K562 (cell line): ENCODE measurements around the gene CNTN4. TPM values are rescaled to one million over a fixed set of nuclear protein-coding genes. Genes with fewer than 3 reads are reported as not detected.

ENCODE experiments used
- ATAC-seq: fragments of 200-7000 bp; cut with Tn5 transposase; 3 replicates; pipeline ENCODE4 v1.9.1; 2020; ENCODE audit warnings: moderate library complexity
- BruUV-seq: library from RNA; stranded (reverse); fragments of 400-500 nt; replicated peaks from 2 replicates; lab custom pipeline; 2021; lab: Mats Ljungman, UMichigan
- CTCF ChIA-PET: fragments of 300-600 bp; formaldehyde crosslinking; extraction: SDS; loops from one replicate; lab custom pipeline; 2021; ENCODE audit warnings: low intra/inter-chr PET ratio; lab: Yijun Ruan, JAX
- POLR2A ChIA-PET: fragments of 300-600, 350-650 bp; sonication (Branson Sonifier 250); formaldehyde crosslinking; extraction: SDS; loops from one replicate; lab custom pipeline; 2021; ENCODE audit warnings: antibody characterized with exemption, inconsistent platforms; lab: Yijun Ruan, JAX
- DNase-seq, 4 experiments: peaks; one replicate each; pipeline versions ENCODE4 v3.0.0 to v3.0.0-alpha.2; 2011 to 2018; ENCODE audit warnings: low spot score in 3 of 4, mixed read lengths in 3 of 4; ENCODE audit errors: extremely low read depth in 1 of 4
- FAIRE-seq: peaks from 2 replicates; lab custom pipeline; 2011; peaks lifted over from hg19 to GRCh38; lab: Jason Lieb, UNC
- H2AFZ ChIP-seq: 2 replicates; pipeline ENCODE4 v1.6.0; 2011; ENCODE audit warnings: low read depth, low read length, control low read depth, inconsistent platforms
- H3K27ac ChIP-seq: fragments of 200-600 bp; 3 replicates; pipeline ENCODE4 v1.8.0; 2011; ENCODE audit warnings: low read depth, mild to moderate bottlenecking, control low read depth, inconsistent platforms, low read length, moderate library complexity, mixed read lengths; ENCODE audit errors: extremely low read depth
- H3K27me3 ChIP-seq, 2 experiments: fragments of 300-600 bp in 1 of 2; 2 replicates in 1 of 2; 3 replicates in 1 of 2; pipeline versions ENCODE4 v1.6.0 to v1.8.0; 2011; ENCODE audit warnings: inconsistent platforms in 2 of 2, low read length in 2 of 2, mild to moderate bottlenecking in 1 of 2, mixed read lengths in 1 of 2, moderate library complexity in 1 of 2; ENCODE audit not compliant: control insufficient read depth in 2 of 2, insufficient read depth in 2 of 2
- H3K36me3 ChIP-seq: fragments of 300-600 bp; 3 replicates; pipeline ENCODE4 v1.8.0; 2011; ENCODE audit warnings: mild to moderate bottlenecking, low read length, inconsistent platforms; ENCODE audit not compliant: control insufficient read depth, insufficient read depth
- H3K4me1 ChIP-seq, 2 experiments: fragments of 200-600 bp in 1 of 2; replicated peaks in 1 of 2; 2 replicates in 1 of 2; 3 replicates in 1 of 2; pipeline versions ENCODE4 v1.5.1 to v1.8.0; 2011; ENCODE audit warnings: inconsistent platforms in 2 of 2, low read length in 2 of 2, mild to moderate bottlenecking in 1 of 2, mixed read lengths in 1 of 2, moderate library complexity in 1 of 2; ENCODE audit not compliant: control insufficient read depth in 2 of 2, insufficient read depth in 2 of 2
- H3K4me2 ChIP-seq: 2 replicates; pipeline ENCODE4 v1.6.1; 2011; ENCODE audit warnings: low read length, control low read depth, inconsistent platforms, mixed read lengths; ENCODE audit not compliant: insufficient read depth
- H3K4me3 ChIP-seq: fragments of 200-600 bp; sonication (generic), shearing (Covaris generic); 2 replicates; pipeline ENCODE4 v1.5.1; 2016; ENCODE audit warnings: control low read depth, inconsistent platforms
- H3K79me2 ChIP-seq: fragments of 200-600 bp; 3 replicates; pipeline ENCODE4 v1.8.0; 2011; ENCODE audit warnings: low read length, inconsistent platforms; ENCODE audit not compliant: control insufficient read depth, insufficient read depth
- H3K9ac ChIP-seq, 2 experiments: 2 replicates each; pipeline versions ENCODE4 v1.6.0 to v1.6.1; 2011; ENCODE audit warnings: low read depth in 2 of 2, low read length in 2 of 2, control low read depth in 1 of 2, inconsistent platforms in 1 of 2, mild to moderate bottlenecking in 1 of 2, mixed read lengths in 1 of 2; ENCODE audit not compliant: insufficient read depth in 1 of 2
- H3K9me1 ChIP-seq: one replicate; pipeline ENCODE4 v1.6.0; 2011; ENCODE audit warnings: inconsistent platforms, mild to moderate bottlenecking, low read length, moderate library complexity; ENCODE audit not compliant: control insufficient read depth, insufficient read depth
- H3K9me3 ChIP-seq: replicated peaks from 2 replicates; pipeline ENCODE4 v1.5.1; 2011; ENCODE audit warnings: low read depth, low read length, inconsistent platforms; ENCODE audit not compliant: control insufficient read depth, insufficient read depth
- H4K20me1 ChIP-seq: replicated peaks from 2 replicates; pipeline ENCODE4 v1.6.1; 2011; ENCODE audit warnings: low read length, inconsistent platforms, mixed read lengths; ENCODE audit not compliant: control insufficient read depth, insufficient read depth
- CBFA2T2 ChIP-seq: fragments of 450-650 bp; conservative IDR thresholded peaks from 2 replicates; pipeline ENCODE4 v1.6.1; 2017; ENCODE audit warnings: mild to moderate bottlenecking
- CGGBP1 ChIP-seq: fragments of 250-450 bp; sonication (Bioruptor Pico); IDR thresholded peaks from 2 replicates; pipeline ENCODE4 v1.9.0; 2021; ENCODE audit warnings: mild to moderate bottlenecking
- HLTF ChIP-seq: fragments of 450-650 bp; IDR thresholded peaks from 2 replicates; pipeline ENCODE4 v1.6.1; 2016
- KLF6 ChIP-seq: fragments of 250-450 bp; sonication (Bioruptor Pico); IDR thresholded peaks from 2 replicates; pipeline ENCODE4 v1.4.0; 2020; ENCODE audit warnings: mild to moderate bottlenecking, moderate library complexity, borderline replicate concordance
- NR4A1 ChIP-seq, 2 experiments: fragments of 250-450 bp in 1 of 2; fragments of 450-650 bp in 1 of 2; sonication (Bioruptor Pico) in 1 of 2; IDR thresholded peaks; 2 replicates each; pipeline versions ENCODE4 v1.4.0 to v1.6.1; 2016 to 2020; ENCODE audit warnings: mild to moderate bottlenecking in 2 of 2, missing compliant biosample characterization in 1 of 2, missing genetic modification characterization in 1 of 2, moderate library complexity in 1 of 2
- POLR2AphosphoS2 ChIP-seq: IDR thresholded peaks from 2 replicates; pipeline ENCODE4 v1.6.1; 2012; ENCODE audit warnings: low read length, improper control_type of control experiment
- PREB ChIP-seq: sonication (generic); formaldehyde crosslinking; IDR thresholded peaks from 2 replicates; pipeline ENCODE4 v1.8.1; 2023; ENCODE audit warnings: mild to moderate bottlenecking, missing genetic modification reagents
- RB1 ChIP-seq: fragments of 450-650 bp; IDR thresholded peaks from 2 replicates; pipeline ENCODE4 v1.6.1; 2017; ENCODE audit warnings: low read depth, mild to moderate bottlenecking
- RCOR1 ChIP-seq, 2 experiments: IDR thresholded peaks; 2 replicates each; pipeline ENCODE4 v1.6.1; 2012; ENCODE audit warnings: low read depth in 2 of 2, low read length in 2 of 2, borderline replicate concordance in 1 of 2, improper control_type of control experiment in 1 of 2
- U2AF1 ChIP-seq: fragments of 200-400 bp; formaldehyde crosslinking; optimal IDR thresholded peaks from 2 replicates; pipeline ENCODE3; 2017; ENCODE audit warnings: mild to moderate bottlenecking, low read depth, low read length, moderate library complexity
- ZEB2 ChIP-seq: fragments of 450-650 bp; IDR thresholded peaks from 2 replicates; pipeline ENCODE4 v1.6.1; 2016
- WGBS: fragments of 100-300 bp; shearing (Covaris generic); methylation state at CpG from one replicate; pipeline ENCODE4 v1.1.6; 2016; ENCODE audit warnings: low coverage, mixed read lengths; ENCODE audit not compliant: insufficient coverage; ENCODE audit errors: missing lambda C conversion rate; 5-methylcytosine and 5-hydroxymethylcytosine counted together
- in situ Hi-C: fragments of 300-500 bp; cut with MboI; formaldehyde crosslinking; loops from 4 replicates; pipeline ENCODE4 v1.15.0; 2018; ENCODE audit warnings: inconsistent platforms, mixed read lengths
- intact Hi-C: fragments of 100-400 bp; cut with micrococcal nuclease; formaldehyde crosslinking; loops from 2 replicates; pipeline ENCODE4 v1.14.2; 2022
- polyA plus RNA-seq, 8 experiments: library from polyadenylated mRNA; depleted of rRNA in 4 of 8; stranded (reverse) in 5 of 8; unstranded in 3 of 8; fragments of >200 nt; fragmentation: Nextera tagmentation in 2 of 8; fragmentation: Illumina TruSeq in 1 of 8; extraction: Ambion mirVana in 2 of 8; extraction: Trizol in 1 of 8; gene quantifications; 2 replicates each; pipeline versions ENCODE4 v1.2.1 to v1.2.3, GENCODE V29; 2011 to 2014; ENCODE audit warnings: inconsistent platforms in 1 of 8, missing spikeins in 1 of 8
- total RNA-seq, 7 experiments: library from RNA; depleted of rRNA in 6 of 7; stranded (reverse); fragments of >200 nt in 6 of 7; fragmentation: Illumina TruSeq in 2 of 7; extraction: Trizol in 2 of 7; gene quantifications; 2 replicates each; pipeline versions ENCODE4 v1.2.1 to v1.2.3, GENCODE V29; 2011 to 2021; ENCODE audit warnings: low replicate concordance in 1 of 7

CNTN4 gene
- total and polyA plus RNA-seq, 9 of the 15 experiments (the other 6 are each of a cell fraction or from before 2014, with no cell fraction given): not detected

DNA sequence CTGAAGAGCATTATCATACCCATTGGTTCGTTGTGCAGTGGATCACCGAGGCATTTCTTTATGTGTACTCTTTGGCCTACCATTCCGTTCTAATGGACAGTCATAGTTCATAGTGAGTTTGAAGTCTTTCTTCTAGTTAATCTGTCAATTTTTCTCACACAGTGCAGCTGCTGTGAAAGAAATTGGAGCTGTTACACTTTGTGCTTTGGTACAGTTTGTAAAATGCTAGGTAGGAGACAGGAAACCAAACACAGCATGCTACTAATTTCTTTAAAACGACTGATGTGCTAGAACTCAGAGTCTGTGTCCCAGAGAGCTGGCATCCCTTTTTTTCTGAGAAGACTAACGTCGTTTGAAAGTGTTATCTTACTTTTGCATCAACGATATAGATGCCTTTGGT lies 218.9 kb downstream of the CNTN4 start:
- ATAC-seq (no peak), DNase-seq (no peak), FAIRE-seq (no peak)
- no peaks in the 10 kb centered on the region for H3K79me2 ChIP-seq
- H3K9me3 ChIP-seq: no peaks in the 10 kb centered on the region
- CTCF ChIA-PET: no interaction called here
- no peak for TF ChIP-seq HLTF
- no peak for TF ChIP-seq CGGBP1 (CRISPR knock-in tag)
- no peak for TF ChIP-seq POLR2AphosphoS2
- no peak for TF ChIP-seq KLF6 (CRISPR knock-in tag)
- TF ChIP-seq U2AF1: no peak
- no peak for TF ChIP-seq PREB (CRISPR knock-in tag)
- TF ChIP-seq ZEB2: no peak
- TF ChIP-seq RCOR1 (IDR thresholded peaks at IDR 0.05; ENCODE audit: borderline replicate concordance in 1 of 2, low read depth in 2 of 2, low read length in 2 of 2): no peak
- no peak for TF ChIP-seq RB1
- TF ChIP-seq CBFA2T2: no peak
- no peak for TF ChIP-seq NR4A1 (CRISPR knock-in tag; IDR thresholded peaks at IDR 0.05)
- no peak for TF ChIP-seq NR4A1 (tag; IDR thresholded peaks at IDR 0.05)
- POLR2A ChIA-PET: no interaction called here
- H4K20me1 ChIP-seq: no peaks in the 10 kb centered on the region
- WGBS: under 1% methylated on average over 7 of the region's 7 CpGs
- no peak overlapping the region for H3K4me2 ChIP-seq
- no peaks in the 10 kb centered on the region for H3K36me3 ChIP-seq
- H2AFZ ChIP-seq: no peak overlapping the region
- H3K27ac ChIP-seq: no peak overlapping the region
- no peak overlapping the region for H3K4me3 ChIP-seq
- no peak overlapping the region for H3K9ac ChIP-seq
- in situ Hi-C loops: no loop called here
- no TSS peak for BruUV-seq
- intact Hi-C loops: no loop called here
- H3K9me1 ChIP-seq: no peaks in the 10 kb centered on the region
- H3K4me1 ChIP-seq: no peaks in the 10 kb centered on the region
- no peaks in the 10 kb centered on the region for H3K27me3 ChIP-seq
